Epithelial cell of proximal tubule (primary cell): Measurements from ENCODE around the gene GTF2IRD1. TPM values are rescaled to one million over a fixed set of nuclear protein-coding genes. Genes with fewer than 3 reads are reported as not detected.

ENCODE experiments used
- DNase-seq: peaks from one replicate; pipeline ENCODE4 v3.0.0-alpha.2; 2011; ENCODE audit warnings: low read depth
- H3K4me3 ChIP-seq: 2 replicates; pipeline ENCODE4 v1.5.1; 2011; ENCODE audit warnings: low read depth, mild to moderate bottlenecking, low read length
- CTCF ChIP-seq: conservative IDR thresholded peaks from 2 replicates; pipeline ENCODE4 v1.5.1; 2012; ENCODE audit warnings: low read depth, mild to moderate bottlenecking, low read length
- total RNA-seq: library from RNA; depleted of rRNA; stranded (reverse); fragments of >200 nt; gene quantifications from 2 replicates; pipeline ENCODE4 v1.2.3, GENCODE V29; 2015

GTF2IRD1 gene
- total RNA-seq, 1 donor from 2014 or later: 23.8 TPM

GRCh38 chr7:74461970-74462706 is 8.4 kb downstream of the GTF2IRD1 start:
- no peak for TF ChIP-seq CTCF
- DNase-seq: no peak
- no peak overlapping the region for H3K4me3 ChIP-seq

- TF ChIP-seq CTCF: no peak
- DNase-seq: no peak
These were observed 9.0 kb downstream of the GTF2IRD1 start for GRCh38 chr7:74462707-74463100.

GRCh38 chr7:74464931-74465886 is 11.5 kb downstream of the GTF2IRD1 start:
- no peak for DNase-seq
- no peak for TF ChIP-seq CTCF
- H3K4me3 ChIP-seq: no peak overlapping the region

More at GRCh38 chr7:74462707-74463100, 9.0 kb downstream of the GTF2IRD1 start:
- no peak overlapping the region for H3K4me3 ChIP-seq

GRCh38 chr7:74466196-74466813 is 12.6 kb downstream of the GTF2IRD1 start:
- DNase-seq: no peak
- H3K4me3 ChIP-seq: no peak overlapping the region
- no peak for TF ChIP-seq CTCF

GRCh38 chr7:74467876-74468275 is 14.2 kb downstream of the GTF2IRD1 start:
- DNase-seq: no peak
- H3K4me3 ChIP-seq: no peak overlapping the region
- no peak for TF ChIP-seq CTCF

GRCh38 chr7:74470504-74470903 is 16.8 kb downstream of the GTF2IRD1 start:
- no peak for DNase-seq
- H3K4me3 ChIP-seq: no peak overlapping the region
- no peak for TF ChIP-seq CTCF
